GM15510 (cell line): ENCODE results near the gene MSLN.

Experiments
- POLR2A ChIP-seq: IDR thresholded peaks from 3 replicates; pipeline ENCODE4 v1.6.1; 2011; ENCODE audit warnings: borderline replicate concordance; ENCODE audit not compliant: insufficient read length; ENCODE audit errors: extremely low read depth

The MSLN gene

DNA sequence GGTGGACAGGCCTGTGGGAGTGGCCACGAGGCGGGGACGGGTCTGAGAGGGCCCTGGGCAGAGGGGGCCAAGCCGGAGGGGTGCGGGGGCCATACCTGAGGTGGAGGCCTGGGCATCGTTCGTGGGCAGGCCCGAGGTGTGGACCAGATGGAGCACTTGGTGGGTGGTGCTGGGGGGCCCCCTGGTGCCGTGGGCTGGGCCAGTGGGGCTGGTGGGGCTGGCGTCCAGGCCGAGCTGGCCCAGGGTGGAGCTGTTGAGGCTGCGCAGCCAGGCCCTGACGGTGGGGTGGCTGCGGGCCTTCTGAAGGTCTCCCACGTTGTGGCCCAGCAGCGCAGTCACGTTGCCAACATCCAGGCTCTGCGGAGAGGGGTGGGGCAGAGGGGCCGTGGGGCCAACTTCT, 9.4 kb downstream of the MSLN start:
- TF ChIP-seq POLR2A, result no peak

GRCh38 chr16:770411-770810, 9.9 kb downstream of the MSLN start:
- no peak for TF ChIP-seq POLR2A

DNA sequence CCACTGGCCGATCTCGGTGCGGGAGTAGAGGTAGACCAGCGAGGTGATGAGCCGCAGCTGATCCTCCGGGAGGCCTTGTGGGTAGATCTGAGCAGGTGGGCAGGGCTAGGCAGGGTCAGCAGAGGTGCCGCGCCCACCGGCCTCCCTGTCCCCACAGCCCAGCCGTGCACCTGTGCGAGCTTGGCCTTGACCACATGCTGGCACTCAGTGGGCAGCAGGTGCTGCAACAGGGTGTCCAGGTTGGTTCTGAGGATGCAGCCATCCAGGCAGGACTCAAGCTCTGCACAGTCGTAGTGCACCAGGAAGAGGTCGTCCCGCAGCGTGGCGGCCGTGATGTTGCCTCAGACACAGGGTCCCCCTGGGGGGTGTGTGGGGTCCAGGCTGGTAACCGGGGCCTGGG, 12.4 kb downstream of the MSLN start:
- no peak for TF ChIP-seq POLR2A

GRCh38 chr16:774086-775001, 13.8 kb downstream of the MSLN start:
- TF ChIP-seq POLR2A, result no peak

GRCh38 chr16:775236-775796, 14.8 kb downstream of the MSLN start:
- TF ChIP-seq POLR2A, result no peak

- no peak for TF ChIP-seq POLR2A
Observed at GRCh38 chr16:776824-777223, 16.3 kb downstream of the MSLN start.

- no peak for TF ChIP-seq POLR2A
Observed at GRCh38 chr16:777826-778225, 17.3 kb downstream of the MSLN start.

- no peak for TF ChIP-seq POLR2A
Observed at GRCh38 chr16:778447-778846, 17.9 kb downstream of the MSLN start.

DNA sequence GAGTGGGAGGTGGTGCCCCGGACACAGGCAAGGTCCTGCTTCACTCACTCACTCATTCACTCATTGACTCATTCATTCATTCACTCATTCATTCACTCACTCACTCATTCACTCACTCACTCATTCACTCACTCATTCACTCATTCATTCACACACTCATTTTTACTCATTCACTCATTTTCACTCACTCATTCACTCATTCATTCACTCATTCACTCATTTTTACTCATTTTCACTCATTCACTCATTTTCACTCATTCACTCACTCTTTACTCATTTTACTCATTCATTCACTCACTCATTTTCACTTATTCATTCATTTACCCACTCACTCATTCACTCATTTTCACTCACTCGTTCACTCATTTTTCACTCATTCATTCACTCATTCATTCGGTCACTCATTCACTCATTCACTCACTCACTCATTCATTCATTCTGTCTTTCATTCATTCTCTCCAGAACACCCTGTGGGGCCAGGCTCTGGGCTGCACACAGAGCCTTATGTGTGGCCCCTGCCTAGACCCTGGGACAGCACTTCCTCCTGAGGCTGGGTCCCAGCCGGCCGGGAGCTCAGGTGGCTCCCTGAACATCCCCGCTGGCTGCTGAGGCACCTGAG, 18.5 kb downstream of the MSLN start:
- no peak for TF ChIP-seq POLR2A

DNA sequence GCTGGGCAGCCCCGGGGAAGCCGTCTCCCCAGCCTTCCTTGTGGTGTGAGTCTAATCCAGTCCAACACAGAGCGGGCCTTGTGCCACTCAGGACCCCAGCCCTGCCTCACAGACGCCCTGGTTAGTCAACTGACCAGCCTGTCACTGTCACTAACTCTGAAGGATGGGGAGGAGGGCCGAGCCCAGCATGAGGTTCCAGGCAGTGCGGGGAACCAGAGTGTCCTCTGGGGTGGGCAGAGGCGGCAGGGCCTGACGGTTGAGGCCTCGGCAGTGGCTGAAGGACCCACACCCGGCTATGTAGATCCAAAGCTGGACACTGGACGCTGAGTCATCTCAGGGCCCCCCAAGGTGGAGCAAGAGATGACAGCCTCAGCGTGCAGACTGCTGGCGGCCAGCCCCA, 19.0 kb downstream of the MSLN start:
- no peak for TF ChIP-seq POLR2A

- no peak for TF ChIP-seq POLR2A
Observed at GRCh38 chr16:780296-780695, 19.8 kb downstream of the MSLN start.

- no peak for TF ChIP-seq POLR2A
Observed at GRCh38 chr16:781346-782010, 20.9 kb downstream of the MSLN start.

GRCh38 chr16:782258-782657, 21.7 kb downstream of the MSLN start:
- TF ChIP-seq POLR2A, result no peak

GRCh38 chr16:782766-783403, 22.4 kb downstream of the MSLN start:
- no peak for TF ChIP-seq POLR2A

- no peak for TF ChIP-seq POLR2A
Observed at GRCh38 chr16:783404-784161, 23.0 kb downstream of the MSLN start.

- no peak for TF ChIP-seq POLR2A
Observed at GRCh38 chr16:784431-784830, 23.9 kb downstream of the MSLN start.
